Measurements from ENCODE around the gene ATG9B. TPM values are rescaled to one million over a fixed set of nuclear protein-coding genes. Genes with fewer than 3 reads are reported as not detected.
A peak's percentile ranks its signal among the peaks of the same experiment; 100 is the strongest.

Gene ATG9B
- total and polyA plus RNA-seq, 2 donors (not counting 1 experiment from before 2014, with no cell fraction given) = under 0.01 to 0.03 TPM

GRCh38 chr7:150989456-150989855, 34.8 kb downstream of the ATG9B start:
- no peaks in the 10 kb centered on the region for H3K36me3 ChIP-seq (ENCODE audit: control insufficient read depth, insufficient read depth, low read length)
- no peak for TF ChIP-seq EZH2 (IDR thresholded peaks at IDR 0.05; ENCODE audit: low read length, missing control alignments)
- TF ChIP-seq, protein P1, sequence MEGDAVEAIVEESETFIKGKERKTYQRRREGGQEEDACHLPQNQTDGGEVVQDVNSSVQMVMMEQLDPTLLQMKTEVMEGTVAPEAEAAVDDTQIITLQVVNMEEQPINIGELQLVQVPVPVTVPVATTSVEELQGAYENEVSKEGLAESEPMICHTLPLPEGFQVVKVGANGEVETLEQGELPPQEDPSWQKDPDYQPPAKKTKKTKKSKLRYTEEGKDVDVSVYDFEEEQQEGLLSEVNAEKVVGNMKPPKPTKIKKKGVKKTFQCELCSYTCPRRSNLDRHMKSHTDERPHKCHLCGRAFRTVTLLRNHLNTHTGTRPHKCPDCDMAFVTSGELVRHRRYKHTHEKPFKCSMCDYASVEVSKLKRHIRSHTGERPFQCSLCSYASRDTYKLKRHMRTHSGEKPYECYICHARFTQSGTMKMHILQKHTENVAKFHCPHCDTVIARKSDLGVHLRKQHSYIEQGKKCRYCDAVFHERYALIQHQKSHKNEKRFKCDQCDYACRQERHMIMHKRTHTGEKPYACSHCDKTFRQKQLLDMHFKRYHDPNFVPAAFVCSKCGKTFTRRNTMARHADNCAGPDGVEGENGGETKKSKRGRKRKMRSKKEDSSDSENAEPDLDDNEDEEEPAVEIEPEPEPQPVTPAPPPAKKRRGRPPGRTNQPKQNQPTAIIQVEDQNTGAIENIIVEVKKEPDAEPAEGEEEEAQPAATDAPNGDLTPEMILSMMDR (conservative IDR thresholded peaks at IDR 0.05 in 1 of 2, IDR thresholded peaks at IDR 0.05 in 1 of 2; ENCODE audit: low read depth in 1 of 2, low read length in 2 of 2) = no peak
- H3K4me2 ChIP-seq (ENCODE audit: extremely low read depth, insufficient read depth, low read length) = no peak overlapping the region
- no peak overlapping the region for H3K9ac ChIP-seq (ENCODE audit: insufficient read depth, low read length)
- no peak overlapping the region for H3K4me3 ChIP-seq (replicated peaks in 1 of 4; ENCODE audit: control extremely low read depth in 1 of 4, insufficient read depth in 1 of 4, low read depth in 3 of 4, low read length in 4 of 4)
- no peaks in the 10 kb centered on the region for H3K9me3 ChIP-seq (ENCODE audit: control insufficient read depth, insufficient read depth, low read depth, low read length)
- H3K4me1 ChIP-seq (ENCODE audit: control insufficient read depth, extremely low read depth, insufficient read depth, low read length) = no peaks in the 10 kb centered on the region
- no peaks in the 10 kb centered on the region for H4K20me1 ChIP-seq (ENCODE audit: control insufficient read depth, extremely low read depth, insufficient read depth, low read length)
- no peaks in the 10 kb centered on the region for H3K27me3 ChIP-seq (ENCODE audit: control insufficient read depth, insufficient read depth, low read length)
- H3K27ac ChIP-seq (ENCODE audit: insufficient read depth, low read length) = no peak overlapping the region
- H2AFZ ChIP-seq (ENCODE audit: low read length) = no peak overlapping the region
- H3K79me2 ChIP-seq (ENCODE audit: control insufficient read depth, insufficient read depth, low read length) = no peaks in the 10 kb centered on the region
- no peak for DNase-seq (ENCODE audit: low read depth in 2 of 2)

GRCh38 chr7:150988230-150989226, 35.8 kb downstream of the ATG9B start:
- no peak overlapping the region for H2AFZ ChIP-seq (ENCODE audit: low read length)
- DNase-seq (ENCODE audit: low read depth in 2 of 2) = no peak
- no peaks in the 10 kb centered on the region for H3K27me3 ChIP-seq (ENCODE audit: control insufficient read depth, insufficient read depth, low read length)
- no peaks in the 10 kb centered on the region for H3K79me2 ChIP-seq (ENCODE audit: control insufficient read depth, insufficient read depth, low read length)
- H3K9ac ChIP-seq (ENCODE audit: insufficient read depth, low read length) = no peak overlapping the region
- H3K27ac ChIP-seq (ENCODE audit: insufficient read depth, low read length) = no peak overlapping the region
- H3K4me1 ChIP-seq (ENCODE audit: control insufficient read depth, extremely low read depth, insufficient read depth, low read length) = no peaks in the 10 kb centered on the region
- H3K9me3 ChIP-seq (ENCODE audit: control insufficient read depth, insufficient read depth, low read depth, low read length) = no peaks in the 10 kb centered on the region
- no peak overlapping the region for H3K4me3 ChIP-seq (replicated peaks in 1 of 4; ENCODE audit: control extremely low read depth in 1 of 4, insufficient read depth in 1 of 4, low read depth in 3 of 4, low read length in 4 of 4)
- H3K4me2 ChIP-seq (ENCODE audit: extremely low read depth, insufficient read depth, low read length) = no peak overlapping the region
- TF ChIP-seq, protein P1 (conservative IDR thresholded peaks at IDR 0.05 in 1 of 2, IDR thresholded peaks at IDR 0.05 in 1 of 2; ENCODE audit: low read depth in 1 of 2, low read length in 2 of 2) = peak; percentile 70 to 77
- TF ChIP-seq EZH2 (IDR thresholded peaks at IDR 0.05; ENCODE audit: low read length, missing control alignments) = no peak
- no peaks in the 10 kb centered on the region for H3K36me3 ChIP-seq (ENCODE audit: control insufficient read depth, insufficient read depth, low read length)
- no peaks in the 10 kb centered on the region for H4K20me1 ChIP-seq (ENCODE audit: control insufficient read depth, extremely low read depth, insufficient read depth, low read length)

DNA sequence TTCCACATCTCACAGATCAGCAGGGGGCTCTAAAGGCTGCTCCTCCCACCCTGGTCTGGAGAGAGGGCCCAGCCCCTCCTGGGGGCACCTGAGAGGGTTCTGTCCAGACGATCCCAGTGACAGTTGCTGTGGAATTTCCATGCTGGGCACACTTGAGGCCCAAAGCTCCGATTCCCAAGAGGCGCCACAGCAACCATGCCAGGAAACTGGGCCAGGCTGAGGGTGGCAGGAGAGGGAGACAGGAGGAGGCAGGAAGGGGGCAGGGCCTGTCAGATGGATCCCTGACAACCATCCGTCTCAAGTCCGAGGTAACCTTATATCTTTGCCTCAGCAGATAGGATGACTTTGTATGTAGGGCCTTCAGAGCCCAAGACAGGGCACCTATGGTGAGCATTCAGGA, 37.7 kb downstream of the ATG9B start:
- no peaks in the 10 kb centered on the region for H3K9me3 ChIP-seq (ENCODE audit: control insufficient read depth, insufficient read depth, low read depth, low read length)
- H2AFZ ChIP-seq (ENCODE audit: low read length) = no peak overlapping the region
- no peak overlapping the region for H3K4me2 ChIP-seq (ENCODE audit: extremely low read depth, insufficient read depth, low read length)
- H3K27me3 ChIP-seq (ENCODE audit: control insufficient read depth, insufficient read depth, low read length) = no peaks in the 10 kb centered on the region
- H4K20me1 ChIP-seq (ENCODE audit: control insufficient read depth, extremely low read depth, insufficient read depth, low read length) = no peaks in the 10 kb centered on the region
- TF ChIP-seq, protein P1 (conservative IDR thresholded peaks at IDR 0.05 in 1 of 2, IDR thresholded peaks at IDR 0.05 in 1 of 2; ENCODE audit: low read depth in 1 of 2, low read length in 2 of 2) = no peak
- TF ChIP-seq EZH2 (IDR thresholded peaks at IDR 0.05; ENCODE audit: low read length, missing control alignments) = no peak
- H3K27ac ChIP-seq (ENCODE audit: insufficient read depth, low read length) = no peak overlapping the region
- H3K4me3 ChIP-seq (replicated peaks in 1 of 4; ENCODE audit: control extremely low read depth in 1 of 4, insufficient read depth in 1 of 4, low read depth in 3 of 4, low read length in 4 of 4) = no peak overlapping the region
- DNase-seq (ENCODE audit: low read depth in 2 of 2) = no peak
- H3K36me3 ChIP-seq (ENCODE audit: control insufficient read depth, insufficient read depth, low read length) = no peaks in the 10 kb centered on the region
- H3K9ac ChIP-seq (ENCODE audit: insufficient read depth, low read length) = no peak overlapping the region
- no peaks in the 10 kb centered on the region for H3K79me2 ChIP-seq (ENCODE audit: control insufficient read depth, insufficient read depth, low read length)
- no peaks in the 10 kb centered on the region for H3K4me1 ChIP-seq (ENCODE audit: control insufficient read depth, extremely low read depth, insufficient read depth, low read length)

All from fibroblast of lung (primary cell).